SU-DHL-6 (cell line): ENCODE results near the gene PEX12.

Experiments used
- EZH2phosphoT487 ChIP-seq: fragments of 200-600 bp; sonication (generic), shearing (Covaris generic); conservative IDR thresholded peaks from 2 replicates; pipeline ENCODE4 v1.6.1; 2018; ENCODE audit warnings: mild to moderate bottlenecking, antibody characterized with exemption, low read length, moderate library complexity, mixed read lengths
- TF ChIP-seq, protein P1 (sequence below): fragments of 200-600 bp; sonication (generic); IDR thresholded peaks from one replicate; pipeline ENCODE4 v1.5.1; 2017; ENCODE audit warnings: antibody characterized with exemption, mild to moderate bottlenecking, low read length, moderate library complexity; ENCODE audit not compliant: insufficient read depth, poor library complexity, severe bottlenecking

DNA sequence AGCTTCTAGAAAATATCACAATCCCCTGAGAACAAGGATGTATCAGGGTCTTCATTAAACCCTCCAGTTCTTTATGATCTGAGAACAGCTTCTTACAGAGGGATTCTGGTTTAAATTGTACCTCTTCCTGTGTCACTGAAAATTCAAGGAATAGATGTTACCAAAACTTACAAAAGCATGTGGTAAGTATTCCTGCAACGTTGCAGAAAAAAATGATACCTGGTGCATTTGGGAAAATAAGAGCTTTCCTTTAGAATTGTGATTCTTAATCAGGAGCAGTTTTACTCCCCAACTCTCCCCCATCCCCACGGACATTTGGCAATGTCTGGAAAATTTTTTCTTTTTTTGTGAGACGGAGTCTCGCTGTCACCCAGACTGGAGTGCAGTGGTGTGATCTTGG is 25.1 kb downstream of the PEX12 start:
- TF ChIP-seq, protein P1, sequence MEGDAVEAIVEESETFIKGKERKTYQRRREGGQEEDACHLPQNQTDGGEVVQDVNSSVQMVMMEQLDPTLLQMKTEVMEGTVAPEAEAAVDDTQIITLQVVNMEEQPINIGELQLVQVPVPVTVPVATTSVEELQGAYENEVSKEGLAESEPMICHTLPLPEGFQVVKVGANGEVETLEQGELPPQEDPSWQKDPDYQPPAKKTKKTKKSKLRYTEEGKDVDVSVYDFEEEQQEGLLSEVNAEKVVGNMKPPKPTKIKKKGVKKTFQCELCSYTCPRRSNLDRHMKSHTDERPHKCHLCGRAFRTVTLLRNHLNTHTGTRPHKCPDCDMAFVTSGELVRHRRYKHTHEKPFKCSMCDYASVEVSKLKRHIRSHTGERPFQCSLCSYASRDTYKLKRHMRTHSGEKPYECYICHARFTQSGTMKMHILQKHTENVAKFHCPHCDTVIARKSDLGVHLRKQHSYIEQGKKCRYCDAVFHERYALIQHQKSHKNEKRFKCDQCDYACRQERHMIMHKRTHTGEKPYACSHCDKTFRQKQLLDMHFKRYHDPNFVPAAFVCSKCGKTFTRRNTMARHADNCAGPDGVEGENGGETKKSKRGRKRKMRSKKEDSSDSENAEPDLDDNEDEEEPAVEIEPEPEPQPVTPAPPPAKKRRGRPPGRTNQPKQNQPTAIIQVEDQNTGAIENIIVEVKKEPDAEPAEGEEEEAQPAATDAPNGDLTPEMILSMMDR = no peak
- TF ChIP-seq EZH2phosphoT487 = no peak
